ENCODE data around the gene CSGALNACT2. TPM values are rescaled to one million over a fixed set of nuclear protein-coding genes. Genes with fewer than 3 reads are reported as not detected.

Gene CSGALNACT2
- total and polyA plus RNA-seq, 12 donors = 5.8 to 19.4 (median 12.3) TPM

DNA sequence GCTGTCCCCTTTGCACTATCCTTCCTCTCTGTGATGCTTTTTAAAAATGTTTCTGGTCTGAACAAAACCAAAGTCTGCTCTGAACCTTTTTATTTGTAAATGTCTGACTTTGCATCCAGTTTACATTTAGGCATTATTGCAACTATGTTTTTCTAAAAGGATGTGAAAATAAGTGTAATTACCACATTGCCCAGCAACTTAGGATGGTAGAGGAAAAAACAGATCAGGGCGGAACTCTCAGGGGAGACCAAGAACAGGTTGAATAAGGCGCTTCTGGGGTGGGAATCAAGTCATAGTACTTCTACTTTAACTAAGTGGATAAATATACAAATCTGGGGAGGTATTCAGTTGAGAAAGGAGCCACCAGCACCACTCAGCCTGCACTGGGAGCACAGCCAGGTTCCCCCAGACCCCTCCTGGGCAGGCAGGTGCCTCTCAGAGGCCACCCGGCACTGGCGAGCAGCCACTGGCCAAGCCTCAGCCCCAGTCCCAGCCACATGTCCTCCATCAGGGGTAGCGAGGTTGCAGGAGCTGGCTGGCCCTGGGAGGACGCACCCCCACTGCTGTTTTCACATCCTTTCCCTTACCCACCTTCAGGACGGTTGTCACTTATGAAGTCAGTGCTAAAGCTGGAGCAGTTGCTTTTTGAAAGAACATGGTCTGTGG lies 11.4 kb upstream of the CSGALNACT2 start:
- 68 to 83% (median 79%) methylated on average over 7 of the region's 7 CpGs for WGBS, 4 donors
- peak in 3 of 7 donors; percentile 6 to 48 (median 8) for DNase-seq

DNA sequence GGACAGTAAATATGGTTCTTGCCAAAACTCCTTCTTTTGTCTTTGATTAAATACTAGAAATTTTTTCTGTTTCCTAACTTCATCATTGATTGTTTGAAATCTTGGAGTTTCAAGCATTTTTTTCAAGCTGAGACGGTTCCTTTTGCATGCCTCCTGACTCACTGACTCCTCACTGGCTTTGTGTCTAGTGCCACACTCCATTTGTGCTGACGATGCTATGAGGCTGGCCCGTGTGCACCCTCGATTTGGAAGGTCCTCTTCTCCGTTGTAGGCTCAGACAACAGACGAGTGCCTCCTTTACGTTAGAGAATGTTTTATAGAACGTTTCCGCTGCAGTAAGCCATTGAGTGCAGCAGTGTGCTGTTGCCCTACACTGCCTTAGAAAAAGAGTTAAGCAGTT lies 10.8 kb upstream of the CSGALNACT2 start:
- Histone ChIP-seq H3K27me3 (no peaks in the 10 kb centered on the region), H3K9me3 (replicated peaks in 1 of 3) (no peaks in the 10 kb centered on the region), H3K27ac (no peak overlapping the region), H3K36me3 (replicated peaks in 1 of 2) (no peaks in the 10 kb centered on the region), H3K4me1 (replicated peaks in 1 of 2) (no peaks in the 10 kb centered on the region), H3K4me3 (no peak overlapping the region)
- DNase-seq = peak in 2 of 7 donors; percentile 4 to 46
- 73 to 83% (median 76%) methylated on average over 9 of the region's 9 CpGs for WGBS, 4 donors
- intact Hi-C loops (cut with DNase I) = no loop called here
- TF ChIP-seq CTCF (IDR thresholded peaks at IDR 0.05) = no peak
- no peak for TF ChIP-seq POLR2A (IDR thresholded peaks at IDR 0.05)

More for the DNA sequence above, 11.4 kb upstream of the CSGALNACT2 start:
- TF ChIP-seq POLR2A (IDR thresholded peaks at IDR 0.05) = no peak
- no peak for TF ChIP-seq CTCF (IDR thresholded peaks at IDR 0.05)
- H3K4me1 ChIP-seq (replicated peaks in 1 of 2) = no peaks in the 10 kb centered on the region
- no peaks in the 10 kb centered on the region for H3K27me3 ChIP-seq
- intact Hi-C loops (cut with DNase I) = no loop called here
- no peak overlapping the region for H3K27ac ChIP-seq
- no peaks in the 10 kb centered on the region for H3K36me3 ChIP-seq (replicated peaks in 1 of 2)
- no peaks in the 10 kb centered on the region for H3K9me3 ChIP-seq (replicated peaks in 1 of 3)
- no peak overlapping the region for H3K4me3 ChIP-seq

DNA sequence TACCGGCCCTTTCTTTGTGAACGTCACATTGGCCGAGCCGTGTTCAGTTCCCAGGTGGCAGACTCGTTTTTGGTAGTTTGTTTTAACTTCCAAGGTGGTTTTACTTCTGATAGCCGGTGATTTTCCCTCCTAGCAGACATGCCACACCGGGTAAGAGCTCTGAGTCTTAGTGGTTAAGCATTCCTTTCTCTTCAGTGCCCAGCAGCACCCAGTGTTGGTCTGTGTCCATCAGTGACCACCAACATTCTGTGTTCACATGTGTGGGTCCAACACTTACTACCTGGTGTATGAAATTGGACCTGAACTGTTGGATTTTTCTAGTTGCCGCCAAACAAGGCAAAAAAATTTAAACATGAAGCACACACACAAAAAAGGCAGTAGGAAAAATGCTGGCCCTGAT lies 9.9 kb upstream of the CSGALNACT2 start:
- intact Hi-C loops (cut with DNase I) = no loop called here
- Histone ChIP-seq H3K27ac (no peak overlapping the region), H3K9me3 (replicated peaks in 1 of 3) (no peaks in the 10 kb centered on the region), H3K36me3 (replicated peaks in 1 of 2) (no peaks in the 10 kb centered on the region), H3K27me3 (no peaks in the 10 kb centered on the region), H3K4me1 (replicated peaks in 1 of 2) (no peaks in the 10 kb centered on the region), H3K4me3 (no peak overlapping the region)
- 79 to 93% (median 84%) methylated on average over 8 of the region's 8 CpGs for whole genome bisulfite sequencing, 4 donors
- peak in 2 of 7 donors; percentile 3 to 4 for DNase-seq
- TF ChIP-seq POLR2A (IDR thresholded peaks at IDR 0.05) (no peak), CTCF (IDR thresholded peaks at IDR 0.05) (no peak)

- H3K27me3 ChIP-seq = no peaks in the 10 kb centered on the region
- H3K4me1 ChIP-seq (replicated peaks in 1 of 2) = no peaks in the 10 kb centered on the region
- H3K36me3 ChIP-seq (replicated peaks in 1 of 2) = no peaks in the 10 kb centered on the region
- TF ChIP-seq CTCF (IDR thresholded peaks at IDR 0.05) (no peak), POLR2A (IDR thresholded peaks at IDR 0.05) (no peak)
- no peaks in the 10 kb centered on the region for H3K9me3 ChIP-seq (replicated peaks in 1 of 3)
- WGBS, 4 donors = 75 to 82% (median 77%) methylated on average over 6 of the region's 6 CpGs
- no peak overlapping the region for H3K4me3 ChIP-seq
- peak overlapping the region in 2 of 5 donors; percentile 36 to 66 for H3K27ac ChIP-seq
- intact Hi-C loops (cut with DNase I) = no loop called here
- DNase-seq = peak in 4 of 7 donors; percentile 16 to 56 (median 40)
These were observed 9.1 kb upstream of the CSGALNACT2 start for GRCh38 chr10:43128958-43129706.

All from adrenal gland (tissue), 12 donors.